ENCODE data around the gene TMEM94. TPM values are rescaled to one million over a fixed set of nuclear protein-coding genes. Genes with fewer than 3 reads are reported as not detected.

TMEM94 gene
- total and polyA plus RNA-seq, 9 of the 15 experiments (the other 6 are each of a cell fraction or from before 2014, with no cell fraction given) = 0.35 to 48.1 (median 14.4) TPM

DNA sequence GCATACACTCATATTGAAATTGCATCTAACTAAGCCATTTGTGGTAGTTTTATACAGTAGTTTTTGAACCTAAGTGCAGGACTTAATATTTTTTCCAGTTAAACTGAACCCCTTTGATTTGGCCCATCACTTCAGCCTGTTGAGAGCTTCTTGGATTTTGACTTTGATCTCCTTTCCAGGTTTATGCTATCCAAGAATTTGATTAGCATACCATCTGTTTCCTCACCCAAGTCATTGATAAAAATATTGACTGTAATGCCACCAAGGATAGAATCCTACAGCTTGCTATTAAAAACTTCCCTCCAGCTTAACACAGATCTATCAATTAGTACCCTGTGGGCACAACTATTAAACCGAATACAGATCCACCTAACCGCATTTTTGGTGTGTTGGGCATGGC, 7.2 kb downstream of the TMEM94 start:
- DNase-seq (ENCODE audit: extremely low read depth in 1 of 4, low spot score in 3 of 4) (no peak), FAIRE-seq (no peak)
- no TSS peak for BruUV-seq (replicated peaks)

More for the DNA sequence above, 7.2 kb downstream of the TMEM94 start:
- Histone ChIP-seq H2AFZ (ENCODE audit: low read depth, low read length) (no peak overlapping the region), H3K4me2 (ENCODE audit: insufficient read depth, low read length) (no peak overlapping the region), H3K36me3 (ENCODE audit: control insufficient read depth, insufficient read depth, low read length) (no peaks in the 10 kb centered on the region), H3K4me1 (replicated peaks in 1 of 2; ENCODE audit: control insufficient read depth in 2 of 2, insufficient read depth in 2 of 2, low read length in 2 of 2) (peaks cover 3 to 11% of the 10 kb centered on the region in 2 experiments; a peak in 4 of 5 replicates), H3K27ac (ENCODE audit: extremely low read depth, low read depth, low read length) (no peak overlapping the region), H4K20me1 (replicated peaks; ENCODE audit: control insufficient read depth, insufficient read depth, low read length) (no peaks in the 10 kb centered on the region), H3K9ac (ENCODE audit: insufficient read depth in 1 of 2, low read depth in 2 of 2, low read length in 2 of 2) (no peak overlapping the region), H3K27me3 (ENCODE audit: control insufficient read depth in 2 of 2, insufficient read depth in 2 of 2, low read length in 2 of 2) (no peaks in the 10 kb centered on the region), H3K4me3 (no peak overlapping the region), H3K79me2 (ENCODE audit: control insufficient read depth, insufficient read depth, low read length) (no peaks in the 10 kb centered on the region; the same call in 2 of the 3 replicates), H3K9me3 (replicated peaks; ENCODE audit: control insufficient read depth, insufficient read depth, low read depth, low read length) (no peaks in the 10 kb centered on the region), H3K9me1 (ENCODE audit: control insufficient read depth, insufficient read depth, low read length) (no peaks in the 10 kb centered on the region)
- WGBS (ENCODE audit: insufficient coverage, low coverage, missing lambda C conversion rate) = 68% methylated on average over 2 of the region's 2 CpGs
- no peak for TF ChIP-seq IRF1 (CRISPR knock-in tag; IDR thresholded peaks at IDR 0.05; ENCODE audit: borderline replicate concordance)
- no peak for TF ChIP-seq ZNF134 (CRISPR knock-in tag; conservative IDR thresholded peaks at IDR 0.05)
- no peak for TF ChIP-seq KAT7 (CRISPR knock-in tag; IDR thresholded peaks at IDR 0.05; ENCODE audit: borderline replicate concordance)
- no peak for TF ChIP-seq CREB1 (IDR thresholded peaks at IDR 0.05)
- TF ChIP-seq CREB1 (CRISPR knock-in tag; IDR thresholded peaks at IDR 0.05) = no peak
- no peak for TF ChIP-seq TBP (optimal IDR thresholded peaks at IDR 0.05; ENCODE audit: low read depth, low read length)
- TF ChIP-seq, protein P1, sequence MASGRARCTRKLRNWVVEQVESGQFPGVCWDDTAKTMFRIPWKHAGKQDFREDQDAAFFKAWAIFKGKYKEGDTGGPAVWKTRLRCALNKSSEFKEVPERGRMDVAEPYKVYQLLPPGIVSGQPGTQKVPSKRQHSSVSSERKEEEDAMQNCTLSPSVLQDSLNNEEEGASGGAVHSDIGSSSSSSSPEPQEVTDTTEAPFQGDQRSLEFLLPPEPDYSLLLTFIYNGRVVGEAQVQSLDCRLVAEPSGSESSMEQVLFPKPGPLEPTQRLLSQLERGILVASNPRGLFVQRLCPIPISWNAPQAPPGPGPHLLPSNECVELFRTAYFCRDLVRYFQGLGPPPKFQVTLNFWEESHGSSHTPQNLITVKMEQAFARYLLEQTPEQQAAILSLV (tag; IDR thresholded peaks at IDR 0.05) = no peak
- TF ChIP-seq ZKSCAN3 (CRISPR knock-in tag; IDR thresholded peaks at IDR 0.05) = no peak
- TF ChIP-seq, protein P2, sequence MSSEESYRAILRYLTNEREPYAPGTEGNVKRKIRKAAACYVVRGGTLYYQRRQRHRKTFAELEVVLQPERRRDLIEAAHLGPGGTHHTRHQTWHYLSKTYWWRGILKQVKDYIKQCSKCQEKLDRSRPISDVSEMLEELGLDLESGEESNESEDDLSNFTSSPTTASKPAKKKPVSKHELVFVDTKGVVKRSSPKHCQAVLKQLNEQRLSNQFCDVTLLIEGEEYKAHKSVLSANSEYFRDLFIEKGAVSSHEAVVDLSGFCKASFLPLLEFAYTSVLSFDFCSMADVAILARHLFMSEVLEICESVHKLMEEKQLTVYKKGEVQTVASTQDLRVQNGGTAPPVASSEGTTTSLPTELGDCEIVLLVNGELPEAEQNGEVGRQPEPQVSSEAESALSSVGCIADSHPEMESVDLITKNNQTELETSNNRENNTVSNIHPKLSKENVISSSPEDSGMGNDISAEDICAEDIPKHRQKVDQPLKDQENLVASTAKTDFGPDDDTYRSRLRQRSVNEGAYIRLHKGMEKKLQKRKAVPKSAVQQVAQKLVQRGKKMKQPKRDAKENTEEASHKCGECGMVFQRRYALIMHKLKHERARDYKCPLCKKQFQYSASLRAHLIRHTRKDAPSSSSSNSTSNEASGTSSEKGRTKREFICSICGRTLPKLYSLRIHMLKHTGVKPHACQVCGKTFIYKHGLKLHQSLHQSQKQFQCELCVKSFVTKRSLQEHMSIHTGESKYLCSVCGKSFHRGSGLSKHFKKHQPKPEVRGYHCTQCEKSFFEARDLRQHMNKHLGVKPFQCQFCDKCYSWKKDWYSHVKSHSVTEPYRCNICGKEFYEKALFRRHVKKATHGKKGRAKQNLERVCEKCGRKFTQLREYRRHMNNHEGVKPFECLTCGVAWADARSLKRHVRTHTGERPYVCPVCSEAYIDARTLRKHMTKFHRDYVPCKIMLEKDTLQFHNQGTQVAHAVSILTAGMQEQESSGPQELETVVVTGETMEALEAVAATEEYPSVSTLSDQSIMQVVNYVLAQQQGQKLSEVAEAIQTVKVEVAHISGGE (CRISPR knock-in tag; IDR thresholded peaks at IDR 0.05) = no peak
- no peak for TF ChIP-seq NCOA2 (IDR thresholded peaks at IDR 0.05; ENCODE audit: partially characterized antibody in 2 of 2)
- no peak for TF ChIP-seq HDGF (IDR thresholded peaks at IDR 0.05)
- TF ChIP-seq KDM1A (IDR thresholded peaks at IDR 0.05) = no peak
- ChIA-PET CTCF (ENCODE audit: low intra/inter-chr PET ratio) (no interaction called here), POLR2A (interaction anchor here (0.6 to 1.1 kb wide), 3 partner anchors 12 to 72 kb away, joined by 3 read pairs; no protein-coding TSS in a partner anchor)
- no peak for ATAC-seq
- intact Hi-C loops (cut with micrococcal nuclease) = no loop called here
- in situ Hi-C loops (cut with MboI) = no loop called here
